Panc1 (cell line): ENCODE data around the gene FAM43B. TPM values are rescaled to one million over a fixed set of nuclear protein-coding genes. Genes with fewer than 3 reads are reported as not detected.

ENCODE experiments used
- ATAC-seq: fragments of 200-7000 bp; cut with Tn5 transposase; 2 replicates; pipeline ENCODE4 v1.9.1; 2020; ENCODE audit warnings: mild to moderate bottlenecking, moderate library complexity
- BruUV-seq: library from RNA; stranded (reverse); fragments of 400-500 nt; replicated peaks from 2 replicates; lab custom pipeline; 2021; lab: Mats Ljungman, UMichigan
- CTCF ChIA-PET: fragments of 300-600 bp; sonication (Branson Sonifier 250); formaldehyde crosslinking; loops from one replicate; lab custom pipeline; 2022; ENCODE audit warnings: antibody characterized with exemption; lab: Charles Lee
- POLR2A ChIA-PET: fragments of 300-600 bp; sonication (Branson Sonifier 250); formaldehyde crosslinking; loops from one replicate; lab custom pipeline; 2022; ENCODE audit warnings: antibody characterized with exemption; lab: Charles Lee
- DNase-seq: peaks from one replicate; pipeline ENCODE4 v3.0.0-alpha.2; 2010; ENCODE audit warnings: low read depth, low spot score
- H3K27ac ChIP-seq: 2 replicates; pipeline ENCODE4 v1.5.1; 2011; ENCODE audit warnings: mild to moderate bottlenecking, low read length, inconsistent platforms
- H3K27me3 ChIP-seq: fragments of 200-500 bp; sonication (Bioruptor generic); 2 replicates; pipeline ENCODE4 v1.6.0; 2014; ENCODE audit warnings: low read length, inconsistent platforms; ENCODE audit not compliant: control insufficient read depth, insufficient read depth
- H3K36me3 ChIP-seq: fragments of 200-500 bp; sonication (Bioruptor generic); 2 replicates; pipeline ENCODE4 v1.5.1; 2014; ENCODE audit warnings: inconsistent platforms, mild to moderate bottlenecking, low read length, moderate library complexity; ENCODE audit not compliant: control insufficient read depth, insufficient read depth
- H3K4me1 ChIP-seq: 2 replicates; pipeline ENCODE4 v1.5.1; 2011; ENCODE audit warnings: inconsistent platforms, mild to moderate bottlenecking, low read length, moderate library complexity; ENCODE audit not compliant: control insufficient read depth, insufficient read depth
- H3K4me3 ChIP-seq, 2 experiments: 2 replicates each; pipeline ENCODE4 v1.5.1; 2011 to 2012; ENCODE audit warnings: low read depth in 2 of 2, low read length in 2 of 2, mild to moderate bottlenecking in 2 of 2, inconsistent platforms in 1 of 2, moderate library complexity in 1 of 2
- H3K9me3 ChIP-seq: fragments of 200-500 bp; sonication (Bioruptor generic); 2 replicates; pipeline ENCODE4 v1.5.1; 2014; ENCODE audit warnings: low read depth, mild to moderate bottlenecking, inconsistent platforms, low read length, moderate library complexity; ENCODE audit not compliant: control insufficient read depth, insufficient read depth
- CTCF ChIP-seq: fragments of 450-650 bp; IDR thresholded peaks from 2 replicates; pipeline ENCODE4 v1.5.1; 2017; ENCODE audit warnings: mild to moderate bottlenecking
- POLR2AphosphoS5 ChIP-seq: IDR thresholded peaks from 2 replicates; pipeline ENCODE4 v1.6.1; 2012; ENCODE audit warnings: mild to moderate bottlenecking, low read depth, low read length, moderate library complexity
- SIN3A ChIP-seq: IDR thresholded peaks from 2 replicates; pipeline ENCODE4 v1.6.1; 2012; ENCODE audit warnings: low read depth, mild to moderate bottlenecking, low read length, moderate library complexity, borderline replicate concordance; ENCODE audit not compliant: insufficient read depth
- TCF7L2 ChIP-seq: IDR thresholded peaks from 2 replicates; pipeline ENCODE4 v1.6.1; 2011; ENCODE audit warnings: mild to moderate bottlenecking, low read depth, low read length, inconsistent platforms
- in situ Hi-C: cut with HindIII; loops from 2 replicates; pipeline ENCODE4 v1.10.0; 2016; ENCODE audit warnings: low sequenced_read_pairs, low pct_unique_long_range_greater_than_20kb
- intact Hi-C: fragments of 100-400 bp; cut with micrococcal nuclease; formaldehyde crosslinking; loops from one replicate; pipeline ENCODE4 v1.10.0; 2022; ENCODE audit not compliant: unreplicated experiment
- total RNA-seq: library from RNA; stranded (reverse); gene quantifications from one replicate; pipeline ENCODE4 v1.2.1, GENCODE V29; 2021; ENCODE audit not compliant: unreplicated experiment
- TF ChIP-seq, protein P1 (sequence below), 2 experiments: IDR thresholded peaks; 2 replicates each; pipeline ENCODE4 v1.6.1; 2011 to 2012; ENCODE audit warnings: low read depth in 2 of 2, control low read depth in 1 of 2, low read length in 1 of 2, mild to moderate bottlenecking in 1 of 2, moderate library complexity in 1 of 2; ENCODE audit not compliant: insufficient read depth in 1 of 2

Gene FAM43B
- total RNA-seq, 1 experiment from 2014 or later, result 3.0 TPM

GRCh38 chr1:20596106-20596505 is 43.7 kb downstream of the FAM43B start:
- in situ Hi-C loops, result no loop called here
- Histone ChIP-seq H3K4me1 (no peaks in the 10 kb centered on the region), H3K27ac (no peak overlapping the region), H3K9me3 (no peaks in the 10 kb centered on the region), H3K4me3 (no peak overlapping the region), H3K36me3 (no peaks in the 10 kb centered on the region), H3K27me3 (no peaks in the 10 kb centered on the region)
- no peak for ATAC-seq
- no TSS peak for BruUV-seq
- CTCF ChIA-PET, result no interaction called here
- DNase-seq, result no peak
- POLR2A ChIA-PET, result interaction anchor here (0.7 kb wide), 1 partner anchor 660 kb away, joined by 8 read pairs; no protein-coding TSS in a partner anchor
- intact Hi-C loops, result no loop called here
- TF ChIP-seq SIN3A (no peak), POLR2AphosphoS5 (no peak), TCF7L2 (no peak), CTCF (no peak)
- TF ChIP-seq, protein P1, sequence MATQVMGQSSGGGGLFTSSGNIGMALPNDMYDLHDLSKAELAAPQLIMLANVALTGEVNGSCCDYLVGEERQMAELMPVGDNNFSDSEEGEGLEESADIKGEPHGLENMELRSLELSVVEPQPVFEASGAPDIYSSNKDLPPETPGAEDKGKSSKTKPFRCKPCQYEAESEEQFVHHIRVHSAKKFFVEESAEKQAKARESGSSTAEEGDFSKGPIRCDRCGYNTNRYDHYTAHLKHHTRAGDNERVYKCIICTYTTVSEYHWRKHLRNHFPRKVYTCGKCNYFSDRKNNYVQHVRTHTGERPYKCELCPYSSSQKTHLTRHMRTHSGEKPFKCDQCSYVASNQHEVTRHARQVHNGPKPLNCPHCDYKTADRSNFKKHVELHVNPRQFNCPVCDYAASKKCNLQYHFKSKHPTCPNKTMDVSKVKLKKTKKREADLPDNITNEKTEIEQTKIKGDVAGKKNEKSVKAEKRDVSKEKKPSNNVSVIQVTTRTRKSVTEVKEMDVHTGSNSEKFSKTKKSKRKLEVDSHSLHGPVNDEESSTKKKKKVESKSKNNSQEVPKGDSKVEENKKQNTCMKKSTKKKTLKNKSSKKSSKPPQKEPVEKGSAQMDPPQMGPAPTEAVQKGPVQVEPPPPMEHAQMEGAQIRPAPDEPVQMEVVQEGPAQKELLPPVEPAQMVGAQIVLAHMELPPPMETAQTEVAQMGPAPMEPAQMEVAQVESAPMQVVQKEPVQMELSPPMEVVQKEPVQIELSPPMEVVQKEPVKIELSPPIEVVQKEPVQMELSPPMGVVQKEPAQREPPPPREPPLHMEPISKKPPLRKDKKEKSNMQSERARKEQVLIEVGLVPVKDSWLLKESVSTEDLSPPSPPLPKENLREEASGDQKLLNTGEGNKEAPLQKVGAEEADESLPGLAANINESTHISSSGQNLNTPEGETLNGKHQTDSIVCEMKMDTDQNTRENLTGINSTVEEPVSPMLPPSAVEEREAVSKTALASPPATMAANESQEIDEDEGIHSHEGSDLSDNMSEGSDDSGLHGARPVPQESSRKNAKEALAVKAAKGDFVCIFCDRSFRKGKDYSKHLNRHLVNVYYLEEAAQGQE (IDR thresholded peaks at IDR 0.05; ENCODE audit: insufficient read depth in 1 of 2, low read depth in 2 of 2, low read length in 1 of 2), result no peak

- DNase-seq, result no peak
- H3K36me3 ChIP-seq, result no peaks in the 10 kb centered on the region
- ATAC-seq, result no peak
- no peaks in the 10 kb centered on the region for H3K27me3 ChIP-seq
- no peaks in the 10 kb centered on the region for H3K9me3 ChIP-seq
- BruUV-seq, result no TSS peak
- H3K27ac ChIP-seq, result no peak overlapping the region
- POLR2A ChIA-PET, result interaction anchor here (0.6 kb wide), 1 partner anchor 21 kb away, joined by 5 read pairs; no protein-coding TSS in a partner anchor
- in situ Hi-C loops, result no loop called here
- CTCF ChIA-PET, result no interaction called here
- no peak overlapping the region for H3K4me3 ChIP-seq
- intact Hi-C loops, result no loop called here
- TF ChIP-seq CTCF, result no peak
- TF ChIP-seq SIN3A, result no peak
- TF ChIP-seq, protein P1 (IDR thresholded peaks at IDR 0.05; ENCODE audit: insufficient read depth in 1 of 2, low read depth in 2 of 2, low read length in 1 of 2), result no peak
- TF ChIP-seq TCF7L2, result no peak
- no peak for TF ChIP-seq POLR2AphosphoS5
- no peaks in the 10 kb centered on the region for H3K4me1 ChIP-seq
Measured at GRCh38 chr1:20597650-20598049, 45.3 kb downstream of the FAM43B start.
